G401.6 (cell line): ENCODE data around the gene CFAP61.

Experiments used
- FAIRE-seq: peaks from 2 replicates; lab custom pipeline; 2012; peaks lifted over from hg19 to GRCh38; lab: Jason Lieb, UNC

The CFAP61 gene

DNA sequence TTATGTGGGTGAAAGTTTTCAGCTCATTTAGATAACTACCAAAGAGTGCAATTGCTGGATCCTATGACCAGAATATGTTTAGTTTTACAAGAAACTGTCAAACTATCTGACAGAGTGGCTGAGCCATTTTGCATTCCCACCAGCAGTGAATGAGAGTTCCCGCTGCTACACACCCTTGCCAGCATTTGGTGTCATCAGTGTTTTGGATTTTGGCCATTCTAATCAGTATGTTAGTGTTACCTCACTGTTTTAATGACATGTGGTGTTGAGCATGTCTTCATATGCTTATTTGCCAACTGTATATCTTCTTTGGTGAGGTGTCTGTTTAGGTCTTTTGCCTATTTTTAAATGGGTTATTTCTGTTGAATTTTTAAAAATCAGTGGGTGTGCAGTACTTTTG lies 120.9 kb downstream of the CFAP61 start:
- no peak for FAIRE-seq

DNA sequence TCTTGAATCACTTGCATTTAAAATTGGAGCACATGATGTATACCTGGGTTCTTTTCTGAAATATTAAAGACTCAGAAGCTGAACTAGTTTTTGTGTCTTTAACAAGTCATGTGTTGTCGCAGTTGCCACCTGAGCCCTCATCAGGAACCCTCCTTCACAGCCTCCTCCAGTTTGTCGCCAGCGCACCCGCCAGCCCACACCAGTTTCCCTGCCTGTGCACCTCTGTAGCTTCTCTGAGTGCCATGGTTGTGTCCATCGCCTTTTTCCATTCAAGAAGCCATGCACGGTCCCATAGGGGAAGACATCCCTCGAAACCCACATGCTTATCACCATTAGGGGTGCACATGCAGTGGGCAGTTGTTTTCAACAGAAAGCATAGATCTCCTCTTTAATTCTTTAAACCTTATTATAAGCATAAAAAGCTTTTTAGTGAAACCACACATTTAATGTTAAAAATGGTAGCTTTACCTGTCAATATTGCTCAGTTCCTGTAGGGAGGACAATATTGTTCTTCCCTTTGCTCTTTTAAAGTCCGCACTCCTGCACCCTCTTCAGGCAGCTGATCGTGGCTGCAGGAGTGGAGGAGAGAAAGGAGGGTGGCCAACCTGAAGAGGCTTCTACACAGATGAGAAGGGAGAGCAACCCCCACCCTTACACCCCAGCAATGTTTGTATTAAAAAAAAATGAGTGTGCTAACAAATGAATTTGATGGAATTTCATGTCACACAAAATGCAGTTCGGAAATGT lies 121.9 kb downstream of the CFAP61 start:
- no peak for FAIRE-seq

DNA sequence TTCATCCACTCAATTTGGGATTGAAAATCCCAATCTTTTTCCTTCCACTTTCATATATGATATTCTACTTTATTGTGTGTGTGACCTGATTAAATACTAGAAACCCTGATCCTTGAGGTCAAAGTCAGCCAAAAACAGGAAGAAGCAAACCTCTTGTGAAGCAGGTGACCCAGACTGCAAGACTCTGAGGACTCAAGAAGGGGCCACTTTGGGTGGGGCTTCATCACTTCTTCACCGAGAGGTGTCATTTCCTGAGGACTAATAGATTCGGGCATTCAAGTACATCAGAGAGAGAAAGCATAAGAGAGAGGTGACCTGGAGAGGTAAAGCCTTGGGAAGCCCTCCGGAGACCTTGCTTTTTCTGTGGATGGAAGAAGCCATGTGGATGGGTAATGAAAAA lies 129.0 kb downstream of the CFAP61 start:
- no peak for FAIRE-seq

DNA sequence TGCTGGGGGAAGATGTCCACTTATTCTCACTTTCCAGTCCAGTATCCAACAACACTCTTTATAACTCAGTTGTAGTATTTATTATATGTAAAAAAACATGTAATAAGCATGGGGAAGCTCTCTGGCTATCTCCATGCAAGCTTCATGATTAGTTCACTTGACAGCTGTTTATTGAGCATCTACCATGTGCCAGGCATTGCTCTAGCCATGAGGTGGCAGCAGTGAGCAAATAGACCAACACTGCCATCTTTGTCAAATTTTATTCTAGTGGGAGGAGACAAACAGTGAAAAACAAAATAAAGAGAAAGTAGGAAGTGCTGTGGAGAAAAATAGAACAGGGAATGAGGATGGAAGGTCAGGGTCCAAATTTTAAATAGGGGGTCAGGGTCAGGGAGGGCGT lies 131.8 kb downstream of the CFAP61 start:
- no peak for FAIRE-seq

DNA sequence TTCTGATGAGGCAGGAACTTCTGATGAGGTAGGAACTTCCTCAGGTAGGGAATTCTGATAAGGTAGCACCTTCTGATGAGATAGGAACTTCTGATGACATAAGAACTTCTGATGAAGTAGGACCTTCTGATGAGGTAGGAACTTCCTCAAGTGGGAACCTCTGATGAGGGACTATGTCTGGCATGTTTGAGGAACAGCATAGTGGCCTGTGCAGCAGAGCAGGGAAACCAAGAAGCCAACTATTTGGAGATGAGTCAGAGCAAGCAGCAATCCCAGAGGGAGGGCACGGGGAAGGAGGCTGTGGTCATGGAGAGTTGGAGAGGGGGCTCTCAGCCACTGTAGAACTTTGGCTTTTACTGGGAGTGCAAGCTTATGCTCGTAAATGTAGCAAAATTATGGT lies 132.4 kb downstream of the CFAP61 start:
- FAIRE-seq, result no peak

DNA sequence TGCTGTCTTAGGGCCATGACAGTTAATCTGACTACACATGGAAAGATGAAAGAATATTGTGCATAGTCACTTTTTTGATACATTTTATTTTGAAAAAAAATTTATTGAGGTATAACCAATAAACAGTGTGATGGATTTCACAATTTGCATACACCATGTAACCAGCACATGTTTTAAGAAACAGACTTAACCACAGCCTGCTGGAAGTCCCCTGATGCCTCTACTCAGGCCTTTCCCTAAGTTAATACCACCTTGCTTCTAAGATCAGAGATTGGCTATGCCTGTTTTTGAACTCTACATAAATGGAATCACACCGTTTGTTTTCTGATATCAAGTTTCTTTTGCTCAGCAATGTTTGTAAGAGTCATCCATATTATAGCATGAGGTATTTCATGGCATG lies 136.3 kb downstream of the CFAP61 start:
- FAIRE-seq, result no peak

DNA sequence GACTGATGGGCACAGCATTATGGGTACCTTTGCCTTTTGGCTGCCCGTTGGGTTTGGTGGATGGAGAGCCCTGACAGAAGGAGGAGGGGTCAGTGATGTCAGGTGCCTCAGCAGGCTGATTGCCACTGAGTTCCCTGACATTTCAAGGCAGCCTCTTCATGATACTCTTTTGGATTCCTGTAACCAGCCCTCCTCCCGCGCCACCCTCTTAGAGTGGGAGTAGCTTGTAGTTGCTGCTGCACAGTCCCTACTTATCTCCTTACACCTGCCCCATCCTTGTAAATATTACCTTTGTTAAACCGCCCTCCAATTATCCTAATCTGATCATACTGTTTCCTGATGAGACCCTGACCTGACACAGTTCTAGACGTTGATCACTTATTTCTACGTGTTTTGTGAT lies 140.0 kb downstream of the CFAP61 start:
- FAIRE-seq, result no peak

DNA sequence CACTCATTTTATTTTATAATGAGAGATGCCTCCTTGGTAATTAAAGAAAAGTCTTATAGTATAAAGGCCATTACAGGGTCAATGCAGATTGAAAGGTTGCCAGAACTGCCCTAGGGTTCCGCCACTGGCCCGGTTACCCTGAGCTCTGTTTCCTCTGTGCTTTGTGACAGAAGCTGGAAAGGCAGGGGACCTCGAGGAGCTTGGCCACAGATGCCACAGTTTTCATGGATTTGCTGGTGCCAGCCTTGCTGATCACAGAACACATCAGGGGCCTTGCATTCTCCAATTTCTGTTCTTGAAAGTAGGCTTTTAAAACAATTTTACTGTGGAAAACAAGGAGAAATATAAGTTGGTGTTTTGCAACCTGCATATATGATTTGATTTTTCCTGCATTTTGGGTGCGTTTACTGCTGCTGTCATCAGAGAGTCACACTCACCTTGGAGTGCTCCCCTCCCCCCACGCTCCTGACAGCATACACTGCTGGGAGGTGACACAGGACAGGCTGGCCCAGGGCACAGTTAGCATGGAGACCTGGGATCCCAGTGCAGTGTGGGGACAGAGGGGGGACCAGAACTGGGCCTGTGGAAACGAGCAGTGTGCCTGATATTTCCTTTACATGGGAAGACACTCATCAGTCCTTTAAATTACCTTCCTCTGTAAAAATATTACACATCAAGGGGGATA lies 142.8 kb downstream of the CFAP61 start:
- FAIRE-seq, result no peak

DNA sequence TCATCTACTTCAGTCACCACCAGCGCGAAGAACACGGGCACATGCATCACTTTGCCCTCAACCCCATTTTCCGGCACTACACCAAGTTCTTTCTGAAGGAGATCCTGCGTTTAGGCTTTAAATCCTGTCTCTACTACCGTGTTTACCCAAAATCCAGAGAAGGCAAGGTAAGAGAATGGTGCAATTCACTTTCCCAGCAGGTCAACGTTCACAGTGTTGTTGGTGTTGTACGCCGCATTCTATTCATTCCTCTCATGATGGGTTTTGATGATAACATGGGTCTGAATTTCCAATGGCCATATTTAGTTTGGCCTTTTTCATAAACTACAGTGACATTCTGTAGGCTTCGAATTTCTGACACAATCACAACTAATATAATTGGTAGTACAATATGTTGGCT lies 144.3 kb downstream of the CFAP61 start:
- no peak for FAIRE-seq

DNA sequence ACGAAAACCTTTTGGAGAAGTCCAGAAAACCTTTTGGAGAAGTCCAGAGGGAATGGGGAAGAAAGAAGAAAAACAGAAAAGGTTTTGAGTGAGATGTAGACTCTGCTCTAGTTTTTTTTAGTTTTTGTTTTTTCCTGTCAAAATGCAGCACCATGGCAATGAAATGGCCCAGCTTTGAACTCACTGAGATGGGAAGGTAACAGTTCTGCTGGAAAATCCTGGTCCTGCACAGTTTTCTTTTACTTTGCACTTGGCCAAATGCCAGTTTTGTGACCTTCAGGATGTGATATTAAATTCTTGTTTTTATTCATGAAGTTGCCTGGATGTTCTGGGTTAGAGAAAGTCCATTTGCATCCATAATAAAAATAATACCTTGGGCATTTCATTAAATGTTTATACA lies 145.7 kb downstream of the CFAP61 start:
- no peak for FAIRE-seq

DNA sequence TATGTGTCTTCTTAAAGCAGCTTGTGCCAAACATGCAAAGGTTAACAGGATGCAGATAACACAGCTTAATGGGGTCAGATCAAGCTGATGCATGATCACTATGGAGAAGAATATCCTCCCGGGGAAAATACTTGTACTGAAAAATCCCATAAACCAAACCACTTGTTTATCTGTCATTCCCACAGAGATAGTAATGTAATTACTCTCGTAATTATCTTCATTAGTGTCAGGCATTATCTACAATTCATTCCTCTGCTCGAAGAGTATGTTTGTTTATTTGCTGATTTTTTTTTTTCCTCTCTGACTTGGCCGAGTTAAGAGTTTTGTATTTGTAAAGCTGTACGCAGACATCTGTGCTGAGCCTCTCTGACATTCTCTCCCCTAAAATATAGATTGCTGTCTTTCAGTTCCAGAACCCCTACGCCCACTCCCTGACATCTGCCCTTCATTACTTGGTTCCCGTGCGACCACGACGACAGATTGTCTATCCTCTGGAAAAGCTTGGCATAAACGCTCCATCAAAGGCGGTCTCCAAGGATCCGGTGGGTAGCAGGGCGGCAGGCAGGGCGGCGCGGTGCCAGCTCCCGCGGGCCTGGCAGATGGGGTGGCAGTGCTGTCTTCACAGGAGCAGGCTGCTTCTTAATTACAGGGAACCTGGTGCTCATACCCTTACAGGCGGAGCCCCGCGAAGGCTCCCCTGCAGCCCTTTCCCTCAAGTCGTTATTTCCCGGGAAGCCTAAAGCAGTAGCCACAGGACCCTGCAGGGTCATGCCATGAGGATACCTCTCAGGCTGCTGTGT lies 147.2 kb downstream of the CFAP61 start:
- no peak for FAIRE-seq

DNA sequence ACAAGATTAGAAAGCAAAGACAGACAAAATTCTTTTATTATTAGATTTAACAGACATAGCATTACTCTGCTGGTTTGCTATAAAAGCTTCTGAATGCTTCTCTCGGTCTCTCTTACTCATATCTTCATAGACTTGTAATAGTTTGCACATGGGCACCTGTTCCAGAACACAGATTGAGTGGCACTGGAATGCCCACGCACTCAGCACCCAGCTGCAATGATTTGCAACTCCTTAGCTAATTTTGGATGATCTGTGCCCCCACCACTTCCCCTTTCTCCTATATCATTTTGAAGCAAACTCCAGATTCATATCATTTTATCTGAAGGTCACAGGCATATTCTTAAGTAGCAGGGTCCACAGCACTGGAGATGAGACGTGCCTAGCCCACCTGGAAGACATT lies 148.8 kb downstream of the CFAP61 start:
- no peak for FAIRE-seq

DNA sequence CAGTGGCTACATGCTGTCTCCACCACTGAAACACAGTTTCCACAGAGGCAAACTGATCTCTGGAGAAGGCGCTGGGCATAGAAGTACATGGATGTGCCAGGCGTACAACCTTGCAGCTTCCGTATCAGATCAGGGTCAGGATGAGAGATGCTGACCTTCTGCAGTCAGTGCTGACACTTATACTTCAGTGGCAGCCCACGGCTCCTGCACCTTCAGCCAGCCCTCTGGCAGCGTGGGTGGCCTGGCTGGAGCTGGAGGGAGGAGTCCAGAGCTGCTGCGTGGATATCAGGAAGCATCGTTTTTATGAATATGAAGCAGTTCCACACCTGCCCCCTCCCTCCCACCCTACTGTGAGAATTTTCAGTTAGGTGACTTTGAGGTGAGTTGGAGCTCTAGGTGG lies 149.3 kb downstream of the CFAP61 start:
- FAIRE-seq, result no peak

DNA sequence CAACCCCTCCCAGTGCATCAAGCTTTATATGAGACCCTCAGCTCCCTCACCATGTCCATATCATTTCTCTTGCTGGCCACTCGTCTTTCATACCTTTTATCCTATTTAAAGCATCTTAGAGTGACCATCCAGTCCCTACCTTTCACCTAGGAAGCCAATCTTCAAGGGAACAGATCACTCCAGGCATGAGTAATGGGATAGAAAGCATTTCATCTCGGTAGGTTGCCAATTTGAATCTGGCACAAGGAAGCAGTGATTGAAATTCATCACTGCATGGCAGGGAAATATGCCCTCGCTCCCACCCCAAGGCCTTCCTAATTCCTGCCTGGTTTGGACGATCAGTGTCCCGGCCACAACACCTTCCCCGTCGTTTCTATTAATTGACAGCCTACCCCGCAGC lies 150.4 kb downstream of the CFAP61 start:
- FAIRE-seq, result no peak

DNA sequence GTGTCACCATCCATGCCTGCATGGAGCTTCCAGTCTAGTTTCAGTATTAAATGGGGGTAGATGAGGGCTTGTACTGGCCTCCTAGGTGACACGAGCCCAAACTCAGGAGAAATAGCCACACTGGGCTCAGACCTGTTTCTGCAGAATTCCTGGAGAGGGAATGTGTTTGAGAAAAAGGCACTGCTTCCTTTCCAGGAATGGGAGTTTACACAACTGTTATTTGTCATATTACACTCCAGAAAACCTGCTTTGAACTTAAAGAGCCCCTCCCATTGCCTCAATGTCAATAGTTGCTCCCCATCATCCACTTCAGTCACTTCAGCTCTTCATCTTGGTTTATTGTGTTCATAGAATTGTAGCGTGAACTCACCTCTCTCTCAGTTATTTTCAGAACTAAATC lies 151.5 kb downstream of the CFAP61 start:
- no peak for FAIRE-seq

DNA sequence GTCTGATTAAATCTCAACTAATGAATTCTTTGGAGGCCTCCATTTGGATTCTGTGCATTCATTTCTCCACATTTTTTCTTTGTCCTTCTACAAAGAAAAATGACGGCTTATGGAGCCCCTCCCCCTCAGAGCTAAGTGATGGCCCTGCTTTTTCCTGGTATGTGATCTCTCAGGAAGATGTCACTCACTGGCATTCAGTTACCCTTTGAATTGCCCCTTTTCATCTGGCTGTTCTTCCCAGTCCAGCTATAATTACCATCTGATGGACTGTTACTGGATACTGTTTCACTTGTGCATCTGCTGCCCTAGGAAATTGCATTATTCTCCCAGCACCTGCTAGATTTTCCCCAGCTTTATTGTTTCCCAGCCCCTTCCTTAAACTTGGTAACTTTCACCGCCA lies 151.9 kb downstream of the CFAP61 start:
- FAIRE-seq, result no peak

DNA sequence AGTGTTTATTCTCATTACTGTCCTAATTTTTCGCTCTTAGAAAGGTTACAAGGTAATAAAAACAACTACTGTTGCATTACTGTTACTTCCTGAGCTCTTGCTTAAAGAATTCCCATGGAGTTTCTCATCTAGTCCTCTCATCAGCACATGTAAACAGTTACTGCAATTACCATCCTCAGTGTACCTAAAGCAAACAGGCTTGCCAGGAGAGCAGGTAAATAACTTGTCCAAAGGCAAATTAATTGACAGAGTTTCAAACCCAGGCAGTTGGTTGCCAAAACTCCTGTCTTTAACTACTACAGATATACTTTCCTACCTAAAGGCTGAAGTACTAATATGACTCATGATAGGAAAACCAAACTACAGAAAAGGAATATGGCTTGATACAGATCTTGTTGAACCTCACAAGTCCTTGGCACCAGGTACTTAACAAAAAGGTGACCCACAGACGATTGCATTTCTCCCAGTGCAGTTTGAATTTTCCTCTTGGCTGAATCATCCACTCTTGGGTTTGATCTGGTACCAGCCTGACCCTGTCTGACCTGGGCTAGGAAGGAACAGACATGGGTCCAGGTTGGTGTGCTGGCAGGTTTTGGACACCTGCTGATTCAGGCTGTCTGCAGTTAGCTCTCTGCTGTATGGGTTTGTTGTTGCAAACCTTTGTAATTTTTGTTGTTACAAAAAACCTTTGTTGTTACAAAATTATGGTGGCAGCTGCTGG lies 153.0 kb downstream of the CFAP61 start:
- FAIRE-seq, result no peak

DNA sequence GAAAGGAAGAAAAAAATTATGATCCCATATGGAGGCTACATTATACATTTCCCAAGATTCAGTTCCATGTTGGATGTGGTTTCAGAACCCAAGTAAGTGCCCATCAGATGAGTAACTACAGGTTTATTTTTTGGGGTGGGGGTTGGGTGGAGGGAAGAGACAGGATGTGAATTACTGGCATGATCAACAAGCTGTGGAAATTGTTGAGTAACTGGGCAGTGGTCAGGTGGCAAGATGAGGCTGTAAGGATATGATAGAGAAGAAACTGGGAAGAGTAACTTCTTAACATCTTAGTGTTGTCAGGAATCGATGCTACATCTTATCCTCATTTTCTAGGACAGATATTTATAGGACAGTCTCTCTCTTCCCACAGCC lies 153.5 kb downstream of the CFAP61 start:
- no peak for FAIRE-seq

DNA sequence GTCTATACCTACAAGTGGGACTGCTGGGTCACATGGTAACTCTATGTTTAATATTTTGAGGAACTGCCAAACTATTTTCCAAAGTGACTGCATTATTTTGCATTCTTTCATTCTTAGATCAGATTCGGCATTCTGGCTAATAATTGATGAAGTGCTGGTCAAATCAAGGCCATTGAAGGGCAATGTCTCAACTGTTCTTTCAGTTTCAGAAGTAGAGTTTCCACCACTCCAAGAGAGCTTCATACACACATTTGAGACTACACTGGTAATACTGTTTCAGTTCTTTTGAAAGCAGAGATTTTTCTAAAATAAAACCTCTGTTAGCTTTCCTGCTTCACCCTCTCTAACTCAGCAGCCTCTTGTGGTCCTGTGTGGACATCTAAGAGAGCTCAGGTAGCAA lies 154.5 kb downstream of the CFAP61 start:
- no peak for FAIRE-seq

DNA sequence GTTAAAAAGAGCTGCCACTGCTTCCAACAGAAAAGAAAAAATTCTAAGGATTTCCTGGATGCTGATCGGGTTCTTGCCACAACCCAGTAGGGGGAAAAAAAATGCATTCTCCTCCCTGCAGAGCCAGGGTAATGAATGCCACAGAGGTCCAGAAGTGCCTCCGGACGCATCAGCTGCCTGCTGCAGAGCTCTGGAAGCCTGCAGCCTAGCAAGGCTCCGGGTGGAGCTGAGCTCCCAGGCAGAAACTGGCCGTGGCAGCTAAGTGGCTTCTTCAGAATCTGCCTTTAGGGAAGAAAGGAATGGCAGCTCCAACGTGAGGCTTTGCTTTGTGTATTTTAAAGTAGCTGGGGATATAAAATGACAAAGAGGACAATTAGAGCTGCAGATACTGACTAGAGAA lies 155.0 kb downstream of the CFAP61 start:
- FAIRE-seq, result no peak

DNA sequence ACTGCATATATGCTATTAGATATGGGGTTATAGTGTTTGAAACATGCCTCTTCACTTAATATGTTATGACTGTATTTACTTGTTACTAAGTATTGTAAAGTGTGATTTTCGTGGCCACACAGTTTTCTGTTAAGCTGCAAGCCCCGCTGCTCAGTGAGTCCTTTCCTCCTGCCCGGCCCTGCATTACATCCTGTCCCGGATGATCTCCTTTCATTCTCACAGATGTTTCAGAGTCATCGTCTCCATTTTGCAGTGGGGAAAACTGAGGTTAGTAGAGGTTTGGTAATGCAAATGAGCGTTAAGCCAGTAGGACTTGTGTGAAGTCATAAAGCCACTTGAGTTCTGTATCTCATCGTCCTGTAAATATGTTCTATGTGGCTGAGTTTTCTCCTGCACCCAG lies 155.5 kb downstream of the CFAP61 start:
- FAIRE-seq, result no peak

DNA sequence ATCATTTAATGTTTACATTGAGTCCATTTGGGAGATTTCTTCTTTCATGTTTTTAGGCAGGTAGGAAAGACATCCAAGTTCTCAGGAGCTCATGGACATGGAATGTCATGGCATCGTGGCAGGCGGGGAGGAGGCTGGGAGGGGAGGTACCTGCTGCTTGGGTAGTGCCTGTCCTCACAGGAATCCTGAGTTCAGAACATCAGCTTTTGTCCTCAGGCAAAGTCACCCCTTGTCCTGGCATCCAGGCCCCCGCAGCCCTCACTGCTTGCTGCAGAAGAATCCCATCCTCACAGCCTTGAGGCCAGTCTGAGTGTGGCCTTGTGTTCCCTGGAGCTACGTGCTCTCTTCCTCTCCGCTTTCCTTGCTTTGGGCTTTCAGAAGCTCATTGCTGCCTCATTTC lies 157.4 kb downstream of the CFAP61 start:
- no peak for FAIRE-seq

DNA sequence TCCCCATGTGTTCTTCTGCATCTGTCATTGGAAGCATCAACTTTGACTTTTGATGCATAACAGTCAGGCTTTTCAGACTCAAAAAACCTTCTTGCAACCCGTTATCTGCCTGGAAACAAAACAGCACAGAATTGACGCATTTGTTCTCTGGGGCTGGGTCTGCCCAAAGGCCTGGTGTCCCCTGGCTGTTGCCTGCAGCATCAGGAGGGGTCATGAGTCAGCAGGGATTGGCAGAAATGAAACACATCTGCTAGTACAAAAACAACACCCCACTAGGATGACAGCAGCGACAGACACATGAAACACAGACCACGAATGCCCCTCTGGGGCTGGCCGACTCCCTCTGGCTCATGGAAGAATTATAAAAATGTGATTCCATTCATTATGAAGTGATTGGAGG lies 158.0 kb downstream of the CFAP61 start:
- FAIRE-seq, result no peak
